ENCODE data around the gene ZNF57. TPM values are rescaled to one million over a fixed set of nuclear protein-coding genes. Genes with fewer than 3 reads are reported as not detected.
"Not testable (repeated sequence)": the region's sequence is repeated elsewhere in the genome, so short reads cannot be mapped to it uniquely, and the experiment has no call there.

ZNF57 gene
- total and polyA plus RNA-seq, 3 donors from 2014 or later: 21.9 to 27.0 (median 26.4) TPM

- H3K27me3 ChIP-seq: no peaks in the 10 kb centered on the region
- H3K27ac ChIP-seq: no peak overlapping the region
- H3K4me3 ChIP-seq: no peak overlapping the region
- H3K9me3 ChIP-seq: no peaks in the 10 kb centered on the region
- no peaks in the 10 kb centered on the region for H3K4me1 ChIP-seq
- no peak for DNase-seq
- intact Hi-C loops (cut with DNase I; ENCODE audit: low total_unique reads): no loop called here
- H3K36me3 ChIP-seq (ENCODE audit: low read depth, missing control alignments): no peaks in the 10 kb centered on the region
- TF ChIP-seq CTCF (IDR thresholded peaks at IDR 0.05): no peak
- no peak for TF ChIP-seq POLR2A (IDR thresholded peaks at IDR 0.05)
- WGBS, 2 donors: 64 to 72% methylated on average over 12 of the region's 12 CpGs
Observed at GRCh38 chr19:2960120-2960519, 59.4 kb downstream of the ZNF57 start.

- 25 to 26% methylated on average over 17 of the region's 17 CpGs for WGBS, 2 donors
- intact Hi-C loops (cut with DNase I; ENCODE audit: low total_unique reads): no loop called here
Observed at GRCh38 chr19:2962018-2962670, 61.4 kb downstream of the ZNF57 start.

GRCh38 chr19:2963122-2963521 lies 62.4 kb downstream of the ZNF57 start:
- intact Hi-C loops (cut with DNase I; ENCODE audit: low total_unique reads): no loop called here
- Histone ChIP-seq H3K9me3 (no peaks in the 10 kb centered on the region), H3K27me3 (no peaks in the 10 kb centered on the region), H3K27ac (no peak overlapping the region), H3K36me3 (ENCODE audit: low read depth, missing control alignments) (no peaks in the 10 kb centered on the region), H3K4me1 (no peaks in the 10 kb centered on the region), H3K4me3 (no peak overlapping the region)
- DNase-seq: no peak
- WGBS, 2 donors: 94 to 95% methylated on average over 5 of the region's 5 CpGs
- TF ChIP-seq POLR2A (IDR thresholded peaks at IDR 0.05): no peak
- TF ChIP-seq CTCF (IDR thresholded peaks at IDR 0.05): no peak

More at GRCh38 chr19:2962018-2962670, 61.4 kb downstream of the ZNF57 start:
- Histone ChIP-seq H3K27me3 (no peaks in the 10 kb centered on the region), H3K27ac (no peak overlapping the region), H3K9me3 (no peaks in the 10 kb centered on the region), H3K4me3 (peak overlapping the region in 1 of 2 donors; percentile 2), H3K36me3 (ENCODE audit: low read depth, missing control alignments) (no peaks in the 10 kb centered on the region), H3K4me1 (no peaks in the 10 kb centered on the region)
- TF ChIP-seq POLR2A (IDR thresholded peaks at IDR 0.05) (no peak), CTCF (IDR thresholded peaks at IDR 0.05) (peak; percentile 74 to 98 (median 96))
- DNase-seq: peak; percentile 85

- 88 to 92% methylated on average over 12 of the region's 12 CpGs for WGBS, 2 donors
- H3K9me3 ChIP-seq; DNase-seq; H3K4me3 ChIP-seq; intact Hi-C loops (cut with DNase I; ENCODE audit: low total_unique reads); H3K27ac ChIP-seq; H3K36me3 ChIP-seq (ENCODE audit: low read depth, missing control alignments); H3K27me3 ChIP-seq; H3K4me1 ChIP-seq: not testable (repeated sequence)
Observed at GRCh38 chr19:2963631-2964030, 62.9 kb downstream of the ZNF57 start.

- Histone ChIP-seq H3K36me3 (ENCODE audit: low read depth, missing control alignments) (no peaks in the 10 kb centered on the region), H3K4me1 (peaks cover 11% of the 10 kb centered on the region), H3K27me3 (no peaks in the 10 kb centered on the region), H3K9me3 (no peaks in the 10 kb centered on the region), H3K4me3 (no peak overlapping the region), H3K27ac (no peak overlapping the region)
- intact Hi-C loops (cut with DNase I; ENCODE audit: low total_unique reads): no loop called here
- WGBS, 2 donors: 93 to 94% methylated on average over 5 of the region's 5 CpGs
- no peak for DNase-seq
- TF ChIP-seq POLR2A (IDR thresholded peaks at IDR 0.05) (no peak), CTCF (IDR thresholded peaks at IDR 0.05) (no peak)
Observed at GRCh38 chr19:2964874-2965273, 64.1 kb downstream of the ZNF57 start.
